ENCODE measurements around the gene FBXO45. TPM values are rescaled to one million over a fixed set of nuclear protein-coding genes. Genes with fewer than 3 reads are reported as not detected.
"Not testable (repeated sequence)": the region's sequence is repeated elsewhere in the genome, so short reads cannot be mapped to it uniquely, and the experiment has no call there.

The FBXO45 gene, protein sequence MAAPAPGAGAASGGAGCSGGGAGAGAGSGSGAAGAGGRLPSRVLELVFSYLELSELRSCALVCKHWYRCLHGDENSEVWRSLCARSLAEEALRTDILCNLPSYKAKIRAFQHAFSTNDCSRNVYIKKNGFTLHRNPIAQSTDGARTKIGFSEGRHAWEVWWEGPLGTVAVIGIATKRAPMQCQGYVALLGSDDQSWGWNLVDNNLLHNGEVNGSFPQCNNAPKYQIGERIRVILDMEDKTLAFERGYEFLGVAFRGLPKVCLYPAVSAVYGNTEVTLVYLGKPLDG
- total RNA-seq = 10 to 100 TPM in 3 of 4 donors, 1 to 10 TPM in 1; 6.6 to 19.9 (median 12.9) TPM

DNA sequence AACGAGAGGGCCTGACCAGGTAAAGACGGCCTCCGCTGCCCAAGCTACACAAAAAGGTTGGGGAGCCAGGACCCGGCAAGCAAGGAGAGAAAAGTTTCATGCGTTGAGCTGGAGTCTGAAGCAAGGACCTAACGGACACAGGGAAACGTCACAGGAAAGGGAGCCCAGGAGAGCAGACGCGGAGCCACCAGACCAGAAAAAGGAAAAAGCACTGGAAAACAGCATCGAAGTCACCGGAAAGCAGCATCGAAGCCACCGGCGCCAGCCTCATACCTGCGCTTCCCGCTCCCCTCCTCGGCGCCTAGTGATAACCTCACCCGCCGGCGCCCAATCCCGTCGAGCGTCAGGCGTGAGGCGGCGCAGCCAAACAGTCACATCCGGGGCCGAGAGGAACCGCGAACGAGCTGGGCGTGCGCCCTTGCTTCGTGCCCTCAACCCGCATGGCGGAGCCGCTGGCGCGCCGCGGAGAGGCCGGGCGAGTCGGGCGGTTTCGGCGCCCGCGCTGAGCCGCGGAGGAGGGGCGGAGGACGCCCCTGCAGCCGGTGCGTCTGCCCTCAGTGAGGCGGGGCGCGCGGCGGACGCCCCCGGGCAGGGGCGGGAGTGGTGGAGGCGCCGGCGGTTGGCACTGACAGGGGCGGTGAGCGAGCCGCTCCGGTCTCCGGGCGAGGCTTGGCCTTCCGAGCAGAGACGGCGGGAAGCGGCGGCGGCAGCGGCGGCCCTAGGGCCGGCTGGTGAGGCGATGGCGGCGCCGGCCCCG, at the start of gene FBXO45, which contains the start of gene WDR53:
Gene FBXO45, plus strand, starts transcription at position 415 of the 757 bp plus-strand sequence. Its CDS starts 325 bp downstream, at position 740.
Gene WDR53, minus strand, starts transcription at position 309 of the 757 bp plus-strand sequence. CDS start 7,079 bp downstream, outside the sequence.
- peak in 3 of 4 donors; percentile 51 to 82 (median 57) for TF ChIP-seq POLR2A (IDR thresholded peaks at IDR 0.05)
- TF ChIP-seq, protein P1, sequence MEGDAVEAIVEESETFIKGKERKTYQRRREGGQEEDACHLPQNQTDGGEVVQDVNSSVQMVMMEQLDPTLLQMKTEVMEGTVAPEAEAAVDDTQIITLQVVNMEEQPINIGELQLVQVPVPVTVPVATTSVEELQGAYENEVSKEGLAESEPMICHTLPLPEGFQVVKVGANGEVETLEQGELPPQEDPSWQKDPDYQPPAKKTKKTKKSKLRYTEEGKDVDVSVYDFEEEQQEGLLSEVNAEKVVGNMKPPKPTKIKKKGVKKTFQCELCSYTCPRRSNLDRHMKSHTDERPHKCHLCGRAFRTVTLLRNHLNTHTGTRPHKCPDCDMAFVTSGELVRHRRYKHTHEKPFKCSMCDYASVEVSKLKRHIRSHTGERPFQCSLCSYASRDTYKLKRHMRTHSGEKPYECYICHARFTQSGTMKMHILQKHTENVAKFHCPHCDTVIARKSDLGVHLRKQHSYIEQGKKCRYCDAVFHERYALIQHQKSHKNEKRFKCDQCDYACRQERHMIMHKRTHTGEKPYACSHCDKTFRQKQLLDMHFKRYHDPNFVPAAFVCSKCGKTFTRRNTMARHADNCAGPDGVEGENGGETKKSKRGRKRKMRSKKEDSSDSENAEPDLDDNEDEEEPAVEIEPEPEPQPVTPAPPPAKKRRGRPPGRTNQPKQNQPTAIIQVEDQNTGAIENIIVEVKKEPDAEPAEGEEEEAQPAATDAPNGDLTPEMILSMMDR (IDR thresholded peaks at IDR 0.05) = peak in 2 of 6 experiments; percentile 2 to 26
- Histone ChIP-seq H3K4me1 (peaks cover 8 to 63% (median 17%) of the 10 kb centered on the region in 3 donors), H3K36me3 (peaks cover 0 to 11% (median 0%) of the 10 kb centered on the region in 3 donors), H3K27me3 (no peaks in the 10 kb centered on the region), H3K4me3 (peak within 1 kb of the TSS; percentile 80 to 99 (median 88)), H3K9me3 (no peaks in the 10 kb centered on the region), H3K27ac (peak within 1 kb of the TSS; percentile 93 to 96 (median 94))
- intact Hi-C loops (cut with DNase I) = no loop called here
- DNase-seq = peak; percentile 68
- WGBS, 2 donors = 0 to 1% methylated on average over 10 to 16 of the region's 87 CpGs

DNA sequence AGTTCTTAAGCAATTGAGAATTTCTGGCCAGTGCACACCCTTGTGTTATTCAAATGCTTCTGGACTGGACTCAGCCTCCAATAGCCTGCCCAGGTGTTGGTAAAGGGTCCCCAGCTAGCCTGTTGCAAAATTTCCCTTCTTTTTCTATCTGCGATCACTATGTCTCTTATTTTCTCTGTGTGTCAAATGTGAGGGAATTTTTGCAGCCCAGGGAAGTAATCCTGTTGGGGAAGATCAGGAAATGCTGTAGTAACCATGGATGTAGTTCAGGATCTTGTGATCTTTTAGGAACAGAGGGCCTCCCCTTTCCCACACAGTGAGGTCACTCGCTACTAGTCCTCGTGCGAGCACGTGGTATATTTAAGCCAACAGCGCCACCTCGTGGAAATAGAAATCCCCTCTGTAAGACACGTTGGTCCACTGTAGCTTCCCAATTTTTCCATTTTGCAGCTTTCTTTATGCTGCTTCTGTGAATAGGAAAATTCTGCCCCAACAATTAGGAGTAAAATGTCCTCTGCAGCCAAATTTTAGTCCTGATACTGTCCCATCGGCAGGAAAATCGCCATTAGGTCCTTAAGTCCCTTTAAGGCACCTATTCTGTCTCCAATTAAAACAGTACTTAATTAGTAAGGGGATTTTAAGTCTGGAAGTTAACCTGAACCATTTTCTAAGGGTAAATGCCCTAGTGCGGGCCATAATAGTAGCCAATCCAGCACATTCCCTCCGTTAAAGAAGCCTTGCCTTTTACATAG, 49.3 kb upstream of the FBXO45 start:
- Histone ChIP-seq H3K36me3 (no peaks in the 10 kb centered on the region), H3K4me3 (no peak overlapping the region), H3K4me1 (peaks cover 0 to 13% (median 0%) of the 10 kb centered on the region in 3 donors), H3K27ac (no peak overlapping the region), H3K9me3 (peaks cover 0 to 36% (median 23%) of the 10 kb centered on the region in 3 donors), H3K27me3 (no peaks in the 10 kb centered on the region)
- DNase-seq = no peak
- TF ChIP-seq POLR2A (IDR thresholded peaks at IDR 0.05) = no peak
- TF ChIP-seq, protein P1 (IDR thresholded peaks at IDR 0.05) = peak in 5 of 6 experiments; percentile 52 to 86 (median 71)
- 40% methylated on average over 12 of the region's 12 CpGs for WGBS, 2 donors
- intact Hi-C loops (cut with DNase I) = loop anchor here (5.0 kb wide), 1 partner anchor 267 kb away; no protein-coding TSS in a partner anchor

DNA sequence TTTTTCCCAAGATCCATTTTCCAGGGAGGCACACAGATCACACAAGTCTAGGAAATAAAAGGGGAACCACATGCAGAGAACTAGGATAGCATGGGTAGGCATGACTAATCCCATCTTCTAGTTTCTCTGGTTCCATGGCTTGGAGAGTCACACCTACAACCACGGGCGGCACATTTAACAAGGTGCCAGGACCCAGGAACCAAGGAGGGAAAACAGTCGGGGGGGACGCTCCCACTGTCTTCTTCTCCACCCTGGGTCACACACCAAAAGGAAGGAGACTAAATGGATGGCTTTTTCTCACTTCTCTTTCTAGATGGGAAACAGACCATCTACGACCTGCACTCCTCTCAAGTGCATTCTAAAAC, 48.8 kb upstream of the FBXO45 start:
- H3K36me3 ChIP-seq = no peaks in the 10 kb centered on the region
- H3K27me3 ChIP-seq = no peaks in the 10 kb centered on the region
- WGBS, 2 donors = 85 to 88% methylated on average over 5 of the region's 5 CpGs
- H3K9me3 ChIP-seq = peaks cover 0 to 36% (median 23%) of the 10 kb centered on the region in 3 donors
- DNase-seq = no peak
- TF ChIP-seq, protein P1 (IDR thresholded peaks at IDR 0.05) = no peak
- no peak for TF ChIP-seq POLR2A (IDR thresholded peaks at IDR 0.05)
- no peak overlapping the region for H3K27ac ChIP-seq
- intact Hi-C loops (cut with DNase I) = loop anchor here (5.0 kb wide), 1 partner anchor 267 kb away; no protein-coding TSS in a partner anchor
- no peak overlapping the region for H3K4me3 ChIP-seq
- H3K4me1 ChIP-seq = peaks cover 0 to 13% (median 0%) of the 10 kb centered on the region in 3 donors

DNA sequence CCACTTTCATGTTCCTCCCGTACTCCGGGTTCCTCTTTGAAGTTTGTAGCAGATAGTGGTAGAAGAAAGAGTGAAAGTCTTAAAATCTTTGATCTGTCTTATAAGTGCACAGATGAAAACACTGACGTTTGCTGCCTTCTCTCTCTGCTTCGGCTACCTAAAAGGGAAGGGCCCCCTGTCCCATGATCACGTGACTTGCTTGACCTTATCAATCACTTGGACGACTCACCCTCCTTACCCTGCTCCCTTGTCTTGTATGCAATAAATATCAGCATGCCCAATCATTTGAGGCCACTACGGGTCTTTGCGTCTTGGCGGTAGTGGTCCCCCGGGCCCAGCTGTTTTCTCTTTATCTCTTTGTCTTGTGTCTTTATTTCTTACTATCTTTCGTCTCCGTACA, 47.2 kb upstream of the FBXO45 start:
- DNase-seq; intact Hi-C loops (cut with DNase I); H3K4me3 ChIP-seq; H3K27ac ChIP-seq; H3K27me3 ChIP-seq; H3K36me3 ChIP-seq: not testable (repeated sequence)
- 81 to 82% methylated on average over 12 of the region's 12 CpGs for WGBS, 2 donors
- Histone ChIP-seq H3K4me1 (peaks cover 0 to 13% (median 0%) of the 10 kb centered on the region in 3 donors), H3K9me3 (peaks cover 0 to 36% (median 23%) of the 10 kb centered on the region in 3 donors)

DNA sequence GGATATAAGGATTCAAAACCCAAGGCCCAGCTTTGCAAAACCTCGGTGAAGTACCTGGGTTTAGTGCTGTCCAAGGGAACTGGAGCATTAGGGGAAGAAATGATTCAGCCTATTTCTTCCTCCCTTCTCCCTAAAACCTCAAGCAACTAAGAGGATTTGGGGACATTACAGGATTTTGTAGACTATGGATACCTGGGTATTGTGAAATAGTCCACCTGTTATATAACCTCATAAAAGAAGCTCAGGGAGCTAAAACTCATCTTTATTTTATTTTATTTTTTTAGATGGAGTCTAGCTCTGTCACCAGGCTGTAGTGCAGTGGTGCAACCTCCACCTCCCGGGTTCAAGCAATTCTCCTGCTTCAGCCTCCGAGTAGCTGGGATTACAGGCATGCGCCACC, 44.6 kb upstream of the FBXO45 start:
- TF ChIP-seq, protein P1 (IDR thresholded peaks at IDR 0.05) = no peak
- TF ChIP-seq POLR2A (IDR thresholded peaks at IDR 0.05) = no peak
- H3K27ac ChIP-seq = no peak overlapping the region
- 94 to 100% methylated on average over 3 to 4 of the region's 4 CpGs for WGBS, 2 donors
- intact Hi-C loops (cut with DNase I) = no loop called here
- H3K9me3 ChIP-seq = peaks cover 0 to 24% (median 21%) of the 10 kb centered on the region in 3 donors
- no peak overlapping the region for H3K4me3 ChIP-seq
- no peak for DNase-seq
- no peaks in the 10 kb centered on the region for H3K36me3 ChIP-seq
- no peaks in the 10 kb centered on the region for H3K27me3 ChIP-seq
- peaks cover under 1 to 16% (median 9%) of the 10 kb centered on the region in 3 donors for H3K4me1 ChIP-seq
